MM.1S (cell line): ENCODE results near the gene KRT80.

Experiments
- CTCF ChIP-seq: fragments of 300-600 bp; sonication (generic); IDR thresholded peaks from 2 replicates; pipeline ENCODE4 v1.5.1; 2016; ENCODE audit warnings: antibody characterized with exemption, low read length, mixed read lengths
- EZH2phosphoT487 ChIP-seq: fragments of 300-600 bp; sonication (generic); IDR thresholded peaks from 2 replicates; pipeline ENCODE4 v1.6.1; 2018; ENCODE audit warnings: antibody characterized with exemption, low read length

- TF ChIP-seq CTCF (no peak), EZH2phosphoT487 (no peak)
Observed at GRCh38 chr12:52207106-52207505, 15.3 kb upstream of the KRT80 start.
